ENCODE results near the gene RILPL1. TPM values are rescaled to one million over a fixed set of nuclear protein-coding genes. Genes with fewer than 3 reads are reported as not detected.
A peak's percentile ranks its signal among the peaks of the same experiment; 100 is the strongest.
"Not testable (repeated sequence)": the region's sequence is repeated elsewhere in the genome, so short reads cannot be mapped to it uniquely, and the experiment has no call there.

RILPL1 gene
- total RNA-seq, 2 donors from 2014 or later: 91.7 to 98.0 TPM

DNA sequence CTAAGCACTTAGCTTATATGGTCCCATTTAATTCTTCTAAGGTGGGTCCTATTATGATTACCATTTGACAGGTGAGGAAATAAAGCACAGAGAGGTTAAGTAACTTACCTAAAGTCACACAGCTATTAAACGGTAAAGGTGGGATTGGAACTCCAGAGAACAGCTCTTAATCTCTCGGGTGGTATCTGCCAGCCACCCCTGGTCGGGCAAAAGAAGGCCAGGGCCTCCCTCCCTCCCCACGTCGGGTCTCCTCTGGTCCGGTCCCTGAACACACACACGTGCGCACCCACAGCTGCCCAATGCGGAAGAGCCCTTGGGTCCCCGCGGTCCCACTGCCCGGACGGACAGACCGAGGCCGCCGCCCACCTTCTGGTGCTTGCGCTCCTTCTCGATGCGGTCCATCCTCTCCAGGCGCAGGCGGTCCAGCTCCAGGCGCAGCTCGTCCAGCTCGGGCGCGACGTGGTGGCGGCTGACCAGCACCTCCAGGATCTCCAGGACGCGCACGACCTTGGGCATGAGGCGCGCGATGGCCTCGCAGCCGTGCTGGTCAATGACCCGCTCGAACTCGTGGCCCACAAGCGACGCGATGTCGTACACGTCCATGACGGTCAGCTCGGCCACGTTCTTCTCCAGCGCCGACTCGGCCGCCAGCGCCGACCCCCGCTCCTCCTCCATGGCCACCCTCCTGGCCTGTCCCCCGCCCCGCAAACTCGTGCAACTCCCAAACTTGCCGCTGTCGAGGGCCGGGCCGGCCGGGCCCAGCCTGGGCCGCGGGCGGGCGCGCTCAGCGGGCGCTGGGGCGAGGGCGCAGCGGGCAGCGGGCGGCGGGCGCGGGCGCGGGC lies 490 bp downstream of the RILPL1 start:
- ATAC-seq (peak; percentile 20 to 38), DNase-seq (peak; percentile 68)

GRCh38 chr12:123532019-123532418 lies 1.5 kb downstream of the RILPL1 start:
- no peak for DNase-seq
- intact Hi-C loops (cut with DNase I): loop anchor here in 1 of 2 donors (5.0 kb wide), 2 partner anchors 50 to 60 kb away; partner anchors contain the start of gene TMED2
- peak in 1 of 2 donors; percentile 7 for ATAC-seq

More for the DNA sequence above, 490 bp downstream of the RILPL1 start:
- intact Hi-C loops (cut with DNase I): loop anchor here in 1 of 2 donors (5.0 kb wide), 2 partner anchors 49 to 61 kb away; partner anchors contain the start of gene TMED2

GRCh38 chr12:123531091-123531490 lies 2.4 kb downstream of the RILPL1 start:
- ATAC-seq (peak in 1 of 2 donors; percentile 3), DNase-seq (peak; percentile 36)
- intact Hi-C loops (cut with DNase I): loop anchor here in 1 of 2 donors (5.0 kb wide), 2 partner anchors 51 to 59 kb away; partner anchors contain the start of gene TMED2

- ATAC-seq: no peak
- intact Hi-C loops (cut with DNase I): loop anchor here in 1 of 2 donors (5.0 kb wide), 2 partner anchors 52 to 58 kb away; partner anchors contain the start of gene TMED2
- no peak for DNase-seq
These were observed 2.9 kb downstream of the RILPL1 start for GRCh38 chr12:123530668-123531067.

- DNase-seq (no peak), ATAC-seq (no peak)
- intact Hi-C loops (cut with DNase I): loop anchor here in 1 of 2 donors (5.0 kb wide), 2 partner anchors 53 to 57 kb away; partner anchors contain the start of gene TMED2
These were observed 3.8 kb downstream of the RILPL1 start for GRCh38 chr12:123529686-123530085.

DNA sequence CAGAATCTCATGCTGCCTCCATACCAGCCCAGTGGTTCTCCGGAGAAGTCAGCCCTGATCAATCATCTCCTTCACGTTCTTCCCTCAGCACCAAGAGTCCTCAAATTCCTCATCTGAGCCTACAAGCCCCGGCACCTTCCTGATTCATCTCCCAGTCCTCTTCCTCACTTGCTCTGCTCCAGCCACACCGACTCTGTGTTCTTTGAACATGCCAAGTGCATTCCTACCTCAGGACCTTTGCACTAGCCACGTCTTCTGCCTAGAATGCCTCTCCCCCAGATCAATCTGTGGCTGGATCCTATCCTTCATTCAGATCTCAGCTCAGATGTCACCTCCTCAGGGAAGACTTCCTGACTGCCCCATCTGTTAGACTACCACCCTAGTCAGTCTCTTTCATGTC lies 4.7 kb downstream of the RILPL1 start:
- intact Hi-C loops (cut with DNase I): no loop called here
- ATAC-seq (no peak), DNase-seq (no peak)

DNA sequence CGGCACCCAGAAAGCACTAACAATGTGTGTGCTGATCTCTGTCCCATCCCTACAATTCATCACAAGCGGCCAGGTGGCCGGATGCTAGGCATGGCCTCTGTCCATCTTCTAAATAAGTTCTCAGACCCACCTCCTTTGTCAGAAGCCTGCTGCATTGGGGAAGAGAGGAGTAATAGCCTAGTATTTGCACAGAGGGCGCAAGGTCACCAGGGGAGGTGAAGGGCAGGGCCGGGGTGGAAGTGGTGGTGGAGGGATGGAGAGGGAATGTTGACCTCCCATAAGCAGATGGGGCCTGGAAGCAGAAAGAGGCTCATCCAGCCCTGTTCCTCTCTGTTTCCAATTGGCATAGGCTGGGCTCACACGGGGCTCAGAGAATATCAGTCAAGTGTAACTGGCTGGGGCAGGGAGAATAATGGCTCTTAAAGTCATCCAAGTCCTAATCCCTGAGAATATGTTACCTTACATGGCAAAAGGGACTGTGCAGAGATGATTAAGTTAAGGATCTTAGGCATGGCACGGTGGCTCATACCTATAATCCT lies 6.9 kb downstream of the RILPL1 start:
- no peak for DNase-seq
- ATAC-seq: no peak
- intact Hi-C loops (cut with DNase I): no loop called here

GRCh38 chr12:123524378-123524777 lies 9.1 kb downstream of the RILPL1 start:
- intact Hi-C loops (cut with DNase I): loop anchor here in 1 of 2 donors (5.0 kb wide), 1 partner anchor 57 kb away; no protein-coding TSS in a partner anchor
- DNase-seq (no peak), ATAC-seq (no peak)

GRCh38 chr12:123523518-123523917 lies 10.0 kb downstream of the RILPL1 start:
- intact Hi-C loops (cut with DNase I): loop anchor here in 1 of 2 donors (5.0 kb wide), 1 partner anchor 56 kb away; no protein-coding TSS in a partner anchor
- DNase-seq (no peak), ATAC-seq (no peak)

DNA sequence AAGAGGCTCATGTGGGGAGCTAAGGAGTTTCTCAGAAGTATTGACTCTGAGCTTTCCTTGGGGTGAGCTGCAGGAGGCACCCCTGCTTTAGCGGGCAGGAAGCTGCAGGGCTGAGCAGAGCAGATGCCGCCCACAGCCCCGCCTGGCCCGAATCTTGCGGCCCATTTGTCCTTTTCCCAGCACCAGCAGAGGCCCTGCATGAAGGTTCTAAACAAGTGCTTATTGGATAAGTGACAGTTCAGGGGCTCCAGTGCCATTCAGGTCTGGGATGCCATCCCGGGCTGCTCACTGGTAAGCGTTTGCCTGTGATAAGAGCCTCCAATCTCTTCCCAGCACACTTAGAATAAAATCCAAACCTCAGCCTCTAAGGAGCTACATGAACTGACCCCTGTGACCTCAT lies 11.4 kb downstream of the RILPL1 start:
- peak; percentile 36 for DNase-seq
- ATAC-seq: peak; percentile 25 to 33
- intact Hi-C loops (cut with DNase I): loop anchor here in 1 of 2 donors (5.0 kb wide), 1 partner anchor 55 kb away; no protein-coding TSS in a partner anchor

DNA sequence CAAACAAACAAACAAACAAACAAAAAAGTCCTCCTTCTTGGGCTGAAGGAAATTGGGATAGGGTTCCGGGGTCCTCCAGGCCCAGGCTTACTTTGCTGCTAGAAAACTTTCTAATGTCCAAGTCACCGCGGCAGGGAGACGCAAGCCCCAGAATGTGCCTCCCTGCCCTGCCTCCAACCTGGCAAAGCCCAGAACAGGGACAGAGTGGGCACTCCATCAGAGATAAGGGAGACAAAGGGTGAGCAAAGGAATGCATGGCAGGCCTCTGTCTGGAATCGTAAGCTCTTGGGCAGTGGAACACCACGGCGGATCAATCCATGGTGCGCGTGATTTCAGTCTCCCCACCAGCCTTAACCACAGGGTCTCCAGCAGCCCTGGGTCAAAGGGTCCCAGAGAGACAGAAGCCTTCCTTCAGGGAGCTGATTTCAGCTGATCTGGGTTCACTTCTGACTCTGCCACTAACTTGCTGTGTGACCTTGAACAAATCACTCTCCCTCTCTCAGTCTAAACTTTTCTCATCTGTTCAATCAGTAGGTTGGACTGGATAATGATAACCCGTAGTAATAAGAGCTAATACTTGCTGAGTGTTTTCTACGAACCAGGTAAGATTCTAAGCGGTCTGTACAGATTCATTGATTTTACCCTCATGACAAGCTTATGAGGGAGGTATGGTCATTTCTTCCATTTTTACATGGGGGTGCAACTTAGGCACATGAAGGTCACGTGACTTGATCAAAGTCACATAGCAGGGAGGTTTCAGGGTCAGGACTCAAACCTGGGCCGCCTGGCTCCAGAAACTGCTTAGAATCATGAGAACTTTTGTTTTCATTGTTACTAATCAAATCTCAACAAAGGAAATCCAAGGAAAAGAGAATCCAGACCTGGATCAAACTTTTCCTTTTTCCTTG lies 12.7 kb downstream of the RILPL1 start:
- DNase-seq (no peak), ATAC-seq (peak; percentile 47 to 70)
- intact Hi-C loops (cut with DNase I): loop anchor here in 1 of 2 donors (5.0 kb wide), 1 partner anchor 54 kb away; no protein-coding TSS in a partner anchor

- peak; percentile 77 to 79 for ATAC-seq
- intact Hi-C loops (cut with DNase I): loop anchor here in 1 of 2 donors (5.0 kb wide), 1 partner anchor 52 kb away; no protein-coding TSS in a partner anchor
These were observed 14.1 kb downstream of the RILPL1 start for GRCh38 chr12:123519141-123520001.

GRCh38 chr12:123516216-123516780 lies 17.2 kb downstream of the RILPL1 start:
- ATAC-seq (no peak), DNase-seq (no peak)
- intact Hi-C loops (cut with DNase I): no loop called here

More at GRCh38 chr12:123519141-123520001, 14.1 kb downstream of the RILPL1 start:
- DNase-seq: peak; percentile 78

GRCh38 chr12:123514582-123515221 lies 18.8 kb downstream of the RILPL1 start:
- DNase-seq; ATAC-seq; intact Hi-C loops (cut with DNase I): not testable (repeated sequence)

DNA sequence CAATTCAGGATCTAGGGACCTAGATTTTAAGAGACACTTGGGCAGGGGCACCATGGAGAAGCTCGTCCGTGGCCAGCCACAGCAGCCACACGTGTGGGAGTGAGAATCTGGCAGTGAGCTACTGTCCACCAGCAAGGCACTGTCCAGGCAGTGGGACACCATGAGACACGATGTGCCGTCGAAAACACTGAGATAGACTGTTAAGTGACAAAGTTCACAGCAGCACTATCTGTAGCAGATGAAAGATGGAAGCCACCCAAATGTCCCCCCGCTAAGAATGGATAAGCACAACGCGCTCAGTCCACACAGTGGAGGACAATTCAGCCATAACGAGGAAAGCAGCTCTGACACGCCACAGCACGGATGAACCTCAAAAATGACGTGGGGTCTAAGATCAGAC lies 19.7 kb downstream of the RILPL1 start:
- ATAC-seq (peak; percentile 67 to 76), DNase-seq (peak; percentile 37)
- intact Hi-C loops (cut with DNase I): no loop called here

GRCh38 chr12:123512838-123513665 lies 20.5 kb downstream of the RILPL1 start:
- ATAC-seq (peak; percentile 35 to 38), DNase-seq (no peak)
- intact Hi-C loops (cut with DNase I): no loop called here
